NCI-H2029 treated with DMSO at 0.1 percent for 48 hours (cell line): ENCODE data around the gene F2RL1.
"Not testable (repeated sequence)": the region's sequence is repeated elsewhere in the genome, so short reads cannot be mapped to it uniquely, and the experiment has no call there.

Source experiments
- DNase-seq: peaks from one replicate; lab custom pipeline; 2025; lab: John Stamatoyannopoulos, UW

The F2RL1 gene

GRCh38 chr5:76818844-76819831 lies at the start of gene F2RL1:
Gene F2RL1, plus strand, starts transcription at chr5:76819030. Its CDS starts 153 bp downstream, at chr5:76819183.
- peak; percentile 77 for DNase-seq

DNA sequence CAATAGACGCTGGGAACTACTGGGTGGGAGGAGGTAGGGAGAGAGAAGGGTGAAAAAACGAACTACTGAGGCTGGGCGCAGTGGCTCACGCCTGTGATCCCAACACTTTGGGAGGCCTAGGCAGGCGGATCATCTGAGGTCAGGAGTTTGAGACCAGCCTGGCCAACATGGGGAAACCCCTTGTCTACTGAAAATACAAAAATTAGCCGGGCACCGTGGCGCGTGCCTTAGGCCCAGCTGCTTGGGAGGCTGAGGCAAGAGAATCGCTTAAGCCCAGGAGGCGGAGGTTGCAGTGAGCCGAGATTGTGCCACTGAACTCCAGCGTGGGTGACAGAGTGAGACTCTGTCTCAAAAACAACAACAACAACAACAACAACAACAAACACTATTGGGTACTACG lies 47.8 kb upstream of the F2RL1 start:
- not testable (repeated sequence) for DNase-seq

DNA sequence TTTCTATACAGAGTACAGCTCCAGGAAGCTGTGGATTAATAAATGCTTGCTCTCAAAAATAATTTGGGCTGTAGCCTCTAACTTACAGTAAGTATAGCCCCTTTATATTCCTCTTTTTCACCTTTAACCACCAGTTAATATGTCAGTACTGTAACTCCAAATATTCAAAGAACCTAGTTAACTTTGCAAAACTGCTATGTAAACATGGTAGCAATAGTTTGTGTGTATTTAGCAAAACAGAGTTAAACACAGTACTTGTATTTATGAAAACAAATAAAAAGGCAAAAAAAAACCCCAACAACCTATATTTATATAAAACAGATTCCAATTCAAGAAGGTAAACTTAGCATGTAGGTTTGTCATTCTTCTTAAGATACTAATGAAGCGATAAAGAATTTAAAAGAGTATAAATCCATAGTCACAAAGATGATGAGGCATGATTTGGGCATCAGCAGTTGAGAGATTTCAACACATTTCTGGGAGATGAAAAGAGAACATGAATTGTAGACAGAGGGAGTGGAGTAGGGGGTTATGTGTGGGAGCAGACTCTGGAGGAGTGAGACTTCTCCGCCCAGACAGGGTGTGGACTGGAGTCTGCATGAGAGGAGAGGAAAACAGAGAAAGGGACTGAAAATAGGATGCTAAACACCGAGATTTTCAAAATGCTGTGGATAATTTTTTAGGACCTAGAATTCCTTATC lies 47.0 kb upstream of the F2RL1 start:
- no peak for DNase-seq

GRCh38 chr5:76775921-76776320 lies 42.9 kb upstream of the F2RL1 start:
- DNase-seq: no peak

- DNase-seq: no peak
Observed at GRCh38 chr5:76776391-76776790, 42.4 kb upstream of the F2RL1 start.

- DNase-seq: not testable (repeated sequence)
Observed at GRCh38 chr5:76780616-76781015, 38.2 kb upstream of the F2RL1 start.

- no peak for DNase-seq
Observed at GRCh38 chr5:76781775-76782174, 37.1 kb upstream of the F2RL1 start.

DNA sequence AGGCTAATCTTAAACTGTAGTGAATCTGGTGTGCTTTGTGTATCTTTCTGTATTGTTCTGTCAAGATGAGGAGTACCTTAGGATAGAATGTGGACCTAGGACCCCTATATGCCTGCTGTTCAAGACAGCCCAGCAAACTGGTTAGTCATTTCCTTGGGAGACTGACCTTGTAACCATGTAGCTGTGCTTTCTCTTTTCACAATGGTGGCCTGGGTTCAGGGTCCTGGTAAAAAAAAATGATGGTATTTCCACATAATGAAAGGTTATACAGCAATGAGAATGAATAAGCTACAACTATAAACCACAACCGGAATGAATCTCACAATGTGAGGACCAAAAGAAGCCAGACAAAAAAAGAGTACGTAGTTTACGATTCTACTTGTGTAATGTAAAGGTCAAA lies 36.4 kb upstream of the F2RL1 start:
- no peak for DNase-seq

GRCh38 chr5:76787237-76787636 lies 31.6 kb upstream of the F2RL1 start:
- peak; percentile 43 for DNase-seq

DNA sequence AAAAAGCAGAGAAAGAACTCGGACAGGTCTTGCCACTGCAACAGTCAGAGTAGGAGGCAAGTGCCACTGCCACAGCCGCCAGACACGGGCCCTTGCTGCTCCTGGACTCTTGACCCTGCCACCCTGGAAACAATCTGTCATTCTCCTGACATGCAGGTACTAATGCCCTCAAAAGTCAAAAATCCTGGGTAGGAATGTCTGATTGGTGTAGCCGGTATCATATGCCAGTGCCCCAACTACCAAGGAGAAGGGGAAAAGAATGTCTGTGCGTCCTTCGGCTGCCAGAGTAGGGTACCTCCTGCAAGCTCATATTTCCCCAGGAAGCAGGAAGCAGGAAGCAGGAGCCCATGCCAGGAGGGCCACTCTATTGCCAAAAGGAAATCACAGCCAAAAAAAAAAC lies 30.5 kb upstream of the F2RL1 start:
- DNase-seq: no peak

- DNase-seq: not testable (repeated sequence)
Observed at GRCh38 chr5:76789275-76789674, 29.6 kb upstream of the F2RL1 start.

GRCh38 chr5:76789991-76790581 lies 28.7 kb upstream of the F2RL1 start:
- no peak for DNase-seq

DNA sequence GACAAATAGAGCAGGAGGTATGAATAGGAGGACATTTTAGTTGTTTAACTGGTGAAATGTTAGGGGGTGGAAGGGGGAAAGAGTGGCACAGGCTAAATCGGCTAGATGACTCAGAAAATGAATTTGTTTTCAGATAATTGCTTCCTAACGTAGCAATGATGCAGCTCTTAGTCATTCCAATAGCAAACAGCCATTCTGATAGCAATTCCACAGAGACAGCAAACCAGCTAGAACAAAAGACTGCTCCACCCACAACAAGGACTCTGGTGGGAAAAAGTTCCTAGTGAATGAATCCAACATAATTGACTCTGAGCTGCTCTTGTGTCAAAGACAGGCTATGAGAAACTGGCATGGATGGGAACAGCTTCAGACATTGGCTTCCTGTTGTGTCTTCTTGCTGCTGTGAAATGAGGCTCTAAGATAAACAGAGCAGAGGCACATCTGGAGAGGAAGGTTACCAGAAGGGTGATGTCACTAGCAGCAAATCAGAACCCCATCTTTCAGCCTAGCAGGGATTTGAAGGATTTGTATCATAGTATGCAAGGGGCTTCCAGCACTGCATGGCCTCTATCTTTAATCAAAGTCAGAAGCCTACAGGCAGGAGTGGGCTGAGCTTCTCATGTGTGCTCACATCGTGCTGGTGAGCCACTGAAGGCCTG lies 28.1 kb upstream of the F2RL1 start:
- DNase-seq: no peak

GRCh38 chr5:76791461-76791860 lies 27.4 kb upstream of the F2RL1 start:
- DNase-seq: no peak

DNA sequence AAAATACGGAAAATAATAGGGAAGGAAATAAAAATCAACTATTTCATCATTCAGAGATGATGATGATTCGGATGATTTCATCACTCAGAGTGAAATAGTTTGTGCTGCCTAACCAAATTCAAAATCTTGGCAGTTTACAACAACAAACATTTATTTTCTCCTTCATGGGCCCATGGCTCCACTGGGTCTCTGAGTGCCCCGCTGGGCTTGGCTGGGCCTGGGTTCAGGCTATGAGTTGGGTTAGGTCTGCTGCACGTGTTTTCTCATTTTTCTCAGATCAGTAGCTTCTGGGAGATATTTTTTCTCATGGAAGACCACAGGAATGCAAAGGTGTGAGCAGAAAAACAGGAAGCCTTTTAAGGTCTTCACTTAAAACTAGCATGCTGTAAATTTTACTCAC lies 24.0 kb upstream of the F2RL1 start:
- DNase-seq: no peak

DNA sequence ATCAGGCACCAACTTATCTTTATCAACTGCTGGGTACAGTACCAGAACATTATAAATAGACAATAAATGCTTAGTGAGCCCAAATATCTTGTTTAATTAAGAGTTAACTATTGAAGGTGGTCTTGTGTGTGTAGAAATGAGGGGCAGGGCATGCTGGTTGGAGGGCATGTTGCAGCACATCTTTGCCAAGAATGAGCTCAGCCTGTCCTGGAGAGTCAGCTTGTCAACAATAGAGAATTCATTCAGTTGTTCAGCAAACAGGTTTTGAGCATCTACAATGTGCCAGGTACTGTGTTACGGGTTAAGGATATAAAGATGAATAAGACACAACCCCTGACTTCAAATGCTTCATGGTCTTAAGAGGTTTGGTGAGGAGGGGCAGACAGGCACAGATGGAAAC lies 19.2 kb upstream of the F2RL1 start:
- DNase-seq: no peak

- DNase-seq: no peak
Observed at GRCh38 chr5:76800579-76800978, 18.3 kb upstream of the F2RL1 start.

- no peak for DNase-seq
Observed at GRCh38 chr5:76801159-76801802, 17.5 kb upstream of the F2RL1 start.

DNA sequence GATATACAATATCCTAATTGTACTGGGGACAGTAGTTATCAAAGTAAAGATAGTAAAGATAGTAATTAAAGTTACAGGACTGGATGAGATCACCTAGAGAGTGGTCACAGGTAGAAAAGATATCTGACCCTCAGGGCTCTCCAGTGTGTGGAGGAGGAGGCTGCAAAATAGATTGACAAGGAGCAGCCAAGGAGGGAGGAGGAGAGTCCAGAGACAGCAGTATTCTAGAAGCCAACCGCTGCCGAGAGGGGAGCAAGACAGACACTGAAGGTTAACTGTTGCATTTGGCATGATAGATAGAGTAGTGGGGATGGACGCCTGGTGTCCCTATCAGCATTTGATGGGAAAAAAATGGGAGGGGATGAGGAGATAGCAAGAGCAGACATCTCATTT lies 17.0 kb upstream of the F2RL1 start:
- no peak for DNase-seq

DNA sequence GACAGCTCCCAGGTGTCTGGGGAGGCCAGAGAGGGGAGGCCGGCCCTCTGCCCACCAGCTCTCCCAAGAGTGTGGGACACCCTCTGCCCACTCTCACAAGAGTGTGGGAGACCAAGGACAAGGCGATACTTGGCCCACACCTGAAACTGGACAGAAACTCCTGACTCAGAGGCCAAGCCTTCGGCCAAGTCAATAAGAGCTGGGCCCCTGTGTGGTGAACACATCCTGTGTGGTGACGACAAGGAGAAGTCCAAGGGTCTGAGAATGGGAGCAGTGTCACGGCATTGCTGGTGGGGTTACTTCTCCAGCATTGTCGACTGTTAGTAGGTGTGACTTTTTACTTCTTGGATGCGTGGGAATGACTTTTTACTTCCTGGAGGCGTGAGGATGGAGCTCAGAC lies 14.6 kb upstream of the F2RL1 start:
- no peak for DNase-seq

DNA sequence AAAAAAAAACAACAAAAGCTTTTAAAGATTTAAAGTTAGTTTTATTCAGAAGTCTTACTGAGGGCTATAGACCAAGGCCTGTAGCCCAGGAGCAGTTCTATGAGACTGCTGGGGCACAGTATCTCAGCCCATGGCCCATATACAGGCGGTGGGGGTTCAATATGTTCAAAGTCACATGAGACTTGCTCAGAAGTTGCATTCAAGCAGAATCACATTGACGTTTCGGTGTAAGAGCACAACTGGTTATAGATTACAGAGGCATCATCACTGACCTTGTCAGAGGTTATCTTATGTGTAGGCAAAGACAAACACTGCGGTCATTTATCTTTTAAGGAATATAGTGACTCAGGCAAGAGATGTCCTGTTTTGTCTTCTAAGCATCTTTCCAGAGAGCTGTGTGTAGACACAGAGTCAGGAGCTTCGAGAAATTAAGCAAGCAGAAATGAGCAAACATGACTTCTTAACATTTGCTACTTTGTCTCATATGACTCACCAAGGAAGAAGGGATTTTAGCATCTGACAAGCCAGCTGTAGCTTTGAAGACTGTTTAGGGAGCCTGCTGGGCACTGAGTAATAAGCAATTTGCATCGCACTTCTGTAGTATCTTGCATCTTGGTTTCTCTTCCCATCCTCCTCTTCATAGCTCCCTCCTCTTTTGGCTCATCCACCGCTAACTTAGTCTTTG lies 12.9 kb upstream of the F2RL1 start:
- DNase-seq: no peak
